Gastroesophageal sphincter (tissue), 3 donors: Measurements from ENCODE around the gene FCHSD1.

ENCODE experiments used
- EP300 ChIP-seq: sonication (generic); formaldehyde crosslinking; IDR thresholded peaks from one replicate; pipeline ENCODE4 v1.6.1; 2017; ENCODE audit warnings: antibody characterized with exemption, mild to moderate bottlenecking
- POLR2A ChIP-seq, 2 donors: fragments of 450-650 bp; IDR thresholded peaks; one replicate each; pipeline ENCODE4 v1.6.1; 2017; ENCODE audit warnings: antibody characterized with exemption in 2 of 2, mild to moderate bottlenecking in 2 of 2, moderate library complexity in 1 of 2
- POLR2AphosphoS5 ChIP-seq: sonication (generic); formaldehyde crosslinking; IDR thresholded peaks from one replicate; pipeline ENCODE4 v1.6.1; 2017; ENCODE audit warnings: antibody characterized with exemption
- TF ChIP-seq, protein P1 (sequence below), 4 experiments: fragments of 200-600 bp in 2 of 4; fragments of 450-650 bp in 2 of 4; sonication (generic) in 1 of 4; IDR thresholded peaks; one replicate each; pipeline ENCODE4 v1.5.1; 2017 to 2019; ENCODE audit warnings: antibody characterized with exemption in 4 of 4, mild to moderate bottlenecking in 2 of 4, moderate library complexity in 2 of 4

DNA sequence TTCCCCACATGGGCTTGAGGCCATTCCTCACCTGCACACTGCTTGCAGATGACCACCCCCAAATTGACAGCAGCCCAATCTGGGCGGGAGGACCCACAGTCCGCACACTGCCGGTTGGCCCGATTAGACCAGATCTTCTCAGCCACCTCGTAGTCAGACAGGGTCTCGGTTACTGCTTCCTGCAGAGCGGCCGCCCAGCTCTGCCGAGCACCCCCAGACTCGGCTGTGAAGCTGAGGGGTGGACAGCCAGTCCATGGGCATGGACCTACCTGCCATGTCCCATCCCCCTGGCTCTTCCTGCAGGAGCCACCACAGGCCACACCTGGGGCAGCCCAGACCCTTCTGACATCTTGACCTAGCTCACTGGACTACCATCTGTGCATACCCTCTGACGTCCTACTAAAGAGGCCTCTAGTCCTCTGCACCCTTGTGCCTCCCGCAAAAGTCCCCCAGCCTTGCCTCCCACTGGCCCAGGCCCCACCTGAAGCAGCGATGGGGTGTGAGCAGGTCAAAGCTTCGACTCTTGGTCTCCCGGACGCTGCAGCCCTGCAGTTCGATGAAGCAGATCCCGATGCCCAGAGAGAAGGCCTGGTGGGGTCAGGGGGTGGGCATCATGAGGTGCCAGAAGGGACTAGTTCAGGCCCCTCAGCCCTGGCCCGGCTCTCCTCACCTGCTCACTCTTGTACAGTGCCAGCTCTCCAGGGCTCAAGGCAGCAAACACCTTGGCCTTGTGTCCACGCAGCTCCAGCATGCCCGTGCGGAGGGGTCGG is 21.0 kb upstream of the FCHSD1 start:
- TF ChIP-seq, protein P1, sequence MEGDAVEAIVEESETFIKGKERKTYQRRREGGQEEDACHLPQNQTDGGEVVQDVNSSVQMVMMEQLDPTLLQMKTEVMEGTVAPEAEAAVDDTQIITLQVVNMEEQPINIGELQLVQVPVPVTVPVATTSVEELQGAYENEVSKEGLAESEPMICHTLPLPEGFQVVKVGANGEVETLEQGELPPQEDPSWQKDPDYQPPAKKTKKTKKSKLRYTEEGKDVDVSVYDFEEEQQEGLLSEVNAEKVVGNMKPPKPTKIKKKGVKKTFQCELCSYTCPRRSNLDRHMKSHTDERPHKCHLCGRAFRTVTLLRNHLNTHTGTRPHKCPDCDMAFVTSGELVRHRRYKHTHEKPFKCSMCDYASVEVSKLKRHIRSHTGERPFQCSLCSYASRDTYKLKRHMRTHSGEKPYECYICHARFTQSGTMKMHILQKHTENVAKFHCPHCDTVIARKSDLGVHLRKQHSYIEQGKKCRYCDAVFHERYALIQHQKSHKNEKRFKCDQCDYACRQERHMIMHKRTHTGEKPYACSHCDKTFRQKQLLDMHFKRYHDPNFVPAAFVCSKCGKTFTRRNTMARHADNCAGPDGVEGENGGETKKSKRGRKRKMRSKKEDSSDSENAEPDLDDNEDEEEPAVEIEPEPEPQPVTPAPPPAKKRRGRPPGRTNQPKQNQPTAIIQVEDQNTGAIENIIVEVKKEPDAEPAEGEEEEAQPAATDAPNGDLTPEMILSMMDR (IDR thresholded peaks at IDR 0.05): no peak
- TF ChIP-seq POLR2AphosphoS5: no peak
- TF ChIP-seq EP300: no peak
- no peak for TF ChIP-seq POLR2A (IDR thresholded peaks at IDR 0.05)
